KBM-7 (cell line): ENCODE measurements around the gene DIMT1.

Experiments used
- DNase-seq: peaks from one replicate; pipeline ENCODE4 v3.0.0-alpha.2; 2015
- in situ Hi-C: fragments of 300-500 bp; cut with MboI; formaldehyde crosslinking; loops from 2 replicates; pipeline ENCODE4 v1.14.3; 2020; ENCODE audit warnings: low sequenced_read_pairs, low pct_unique_long_range_greater_than_20kb, mixed read lengths

The DIMT1 gene

DNA sequence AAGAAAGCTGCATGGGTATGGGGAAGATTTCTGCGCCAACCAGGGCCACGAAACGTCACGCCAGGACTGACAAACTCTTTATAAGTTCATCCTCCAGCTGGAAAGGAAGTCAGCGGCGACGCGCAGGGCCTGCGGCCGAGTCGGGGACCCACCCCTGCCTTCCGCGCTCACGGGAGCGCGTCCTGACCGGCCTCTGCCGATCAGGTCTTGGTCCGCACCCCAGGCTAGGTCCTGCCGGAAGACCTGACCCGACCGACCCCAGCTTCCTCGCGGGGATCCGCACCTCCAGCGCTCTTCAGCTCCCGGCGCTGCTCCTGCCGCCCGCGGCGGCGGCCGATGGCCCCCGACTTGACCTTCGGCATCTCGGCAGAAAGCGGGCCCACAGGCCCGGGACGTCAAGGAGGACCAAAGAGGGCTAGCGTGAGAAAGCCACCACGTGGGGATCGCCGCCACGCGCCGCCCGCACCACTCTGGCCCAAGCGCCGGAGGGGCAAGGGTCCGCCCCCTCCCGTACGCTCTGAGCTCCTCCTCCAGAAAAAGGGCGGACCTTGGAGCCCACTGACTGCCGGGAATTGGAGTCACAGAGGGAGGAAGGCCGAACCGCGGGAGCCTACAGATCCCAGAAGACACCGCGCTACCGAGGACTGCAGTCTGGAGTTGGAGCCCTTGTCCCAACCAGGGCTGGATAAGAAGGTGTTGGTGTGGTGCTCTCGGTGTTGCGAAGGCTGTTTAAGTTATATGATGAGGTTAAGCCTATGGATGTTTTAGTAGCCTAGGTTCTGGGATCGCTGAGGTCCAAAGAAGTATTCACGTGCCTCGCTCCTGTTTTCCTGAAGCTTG lies at the start of gene DIMT1:
Gene DIMT1, minus strand, starts transcription at position 495 of the 840 bp plus-strand sequence. Its CDS starts 133 bp downstream, at position 362.
- DNase-seq: peak; percentile 98

DNA sequence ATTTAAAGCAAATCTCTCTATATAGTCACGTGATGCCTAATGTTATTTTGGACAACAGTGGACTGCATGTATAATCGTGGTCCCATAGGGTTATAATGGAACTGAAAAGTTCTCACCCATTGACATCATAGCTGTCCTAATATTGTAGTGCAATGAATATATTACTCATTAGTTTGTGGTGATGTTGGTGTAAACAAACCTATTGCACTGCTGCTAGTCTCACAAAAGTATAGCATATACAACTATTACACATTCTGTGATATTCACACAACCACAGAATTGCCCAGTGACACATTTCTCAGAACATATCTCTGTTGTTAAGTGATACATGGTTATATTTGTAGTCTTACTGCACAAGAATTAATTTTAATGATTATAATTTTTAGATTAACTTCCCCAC lies 46.6 kb upstream of the DIMT1 start:
- in situ Hi-C loops: loop anchor here (25.0 kb wide), 2 partner anchors 287 to 637 kb away; no protein-coding TSS in a partner anchor
- no peak for DNase-seq

More for the DNA sequence above, at the start of gene DIMT1:
- in situ Hi-C loops: no loop called here

DNA sequence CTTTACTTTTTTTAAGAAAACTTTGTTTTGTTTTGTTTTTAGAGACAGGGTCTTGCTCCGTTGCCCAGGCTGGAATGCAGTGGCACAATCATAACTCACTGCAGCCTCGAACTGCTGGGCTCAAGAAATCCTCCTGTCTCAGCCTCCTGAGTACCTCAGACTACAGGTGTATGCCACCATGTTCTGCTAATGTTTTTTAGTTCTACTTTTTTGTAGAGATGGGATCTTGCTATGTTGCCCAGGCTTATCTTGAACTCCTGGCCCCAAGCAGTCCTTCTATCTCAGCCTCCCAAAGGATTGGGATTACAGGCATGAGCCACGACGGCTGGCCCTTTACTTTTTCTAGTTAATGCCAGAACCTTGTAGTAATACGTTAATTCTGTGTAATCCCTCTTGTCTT lies 44.8 kb upstream of the DIMT1 start:
- DNase-seq: no peak
- in situ Hi-C loops: no loop called here

DNA sequence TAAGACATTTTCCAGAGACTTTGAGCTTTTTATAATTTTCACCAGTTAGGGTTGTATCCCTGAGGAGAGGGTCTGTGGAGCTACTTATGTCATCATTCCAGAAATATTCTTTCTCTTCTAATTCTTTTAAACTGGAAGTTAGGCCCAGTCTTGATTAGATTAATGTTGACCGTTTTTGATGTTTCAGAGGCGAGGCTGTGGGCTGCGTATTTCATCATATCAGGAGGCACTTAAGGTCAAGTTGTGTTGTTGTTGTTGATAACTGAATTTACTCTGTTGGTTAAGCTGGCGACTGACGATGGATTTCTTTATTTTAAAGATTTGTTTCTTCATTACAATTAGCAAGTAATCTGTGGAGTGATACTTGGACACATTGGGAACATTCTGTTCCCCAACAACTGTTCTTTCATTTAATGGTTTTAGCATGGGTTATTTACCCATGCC lies 28.9 kb upstream of the DIMT1 start:
- no peak for DNase-seq
- in situ Hi-C loops: no loop called here

DNA sequence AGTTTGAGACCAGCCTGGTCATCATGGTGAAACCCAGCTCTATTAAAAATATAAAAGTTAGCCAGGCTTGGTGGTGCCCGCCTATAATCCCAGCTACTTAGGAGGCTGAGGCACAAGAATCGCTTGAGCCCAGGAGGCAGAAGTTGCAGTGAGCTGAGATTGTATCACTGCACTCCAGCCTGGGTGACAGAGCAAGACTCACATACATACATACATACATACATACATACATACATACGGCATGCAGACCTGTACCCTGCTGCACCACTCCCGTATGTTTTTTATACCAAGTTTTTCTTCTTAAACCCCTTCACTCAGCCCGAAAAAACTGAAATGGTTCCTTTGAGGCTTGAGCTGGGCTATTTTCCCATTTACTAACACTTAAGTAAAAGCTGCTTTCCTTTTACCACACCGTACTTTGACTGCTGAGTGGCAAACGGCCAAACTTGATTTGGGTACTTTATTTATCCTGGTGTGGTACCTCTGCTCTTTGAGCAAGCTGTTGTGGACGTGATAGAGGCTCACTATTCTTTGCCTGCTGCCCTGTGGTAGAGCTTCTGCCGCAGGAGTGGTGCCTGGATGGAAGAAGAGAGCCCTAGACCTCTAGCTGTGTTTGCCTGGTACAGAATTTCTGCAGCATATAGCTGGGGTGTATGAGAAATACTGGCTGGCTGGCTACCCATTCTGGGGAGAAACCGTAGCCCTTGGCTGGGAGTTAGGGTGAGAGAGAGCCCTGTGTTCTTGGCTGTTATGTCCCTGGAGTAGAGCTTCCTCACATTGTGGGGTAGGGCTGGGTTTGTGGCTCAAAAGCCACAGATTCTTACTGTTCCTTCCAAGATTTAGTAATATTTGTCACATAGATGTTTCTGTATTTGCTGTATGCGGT lies 28.3 kb upstream of the DIMT1 start:
- DNase-seq: no peak
- in situ Hi-C loops: no loop called here

DNA sequence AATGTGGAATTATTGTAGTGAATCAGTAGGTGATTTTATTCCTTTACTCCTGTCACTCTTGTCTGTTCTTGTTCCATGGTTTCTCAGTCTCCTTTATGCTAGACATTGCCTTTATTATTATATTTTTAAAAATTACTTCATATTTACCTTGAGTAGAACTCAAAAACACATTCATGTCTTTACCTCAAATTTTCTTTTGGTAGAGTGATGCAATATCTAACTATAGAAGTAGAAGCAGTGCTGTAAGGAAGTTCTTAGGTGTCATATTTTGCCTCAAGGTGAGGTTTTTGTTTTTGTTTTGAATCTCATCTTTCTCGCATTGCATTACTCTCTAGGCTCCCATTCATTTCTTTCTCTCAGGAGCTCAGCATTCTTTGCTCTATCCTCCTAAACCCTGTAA lies 21.1 kb upstream of the DIMT1 start:
- in situ Hi-C loops: no loop called here
- no peak for DNase-seq

DNA sequence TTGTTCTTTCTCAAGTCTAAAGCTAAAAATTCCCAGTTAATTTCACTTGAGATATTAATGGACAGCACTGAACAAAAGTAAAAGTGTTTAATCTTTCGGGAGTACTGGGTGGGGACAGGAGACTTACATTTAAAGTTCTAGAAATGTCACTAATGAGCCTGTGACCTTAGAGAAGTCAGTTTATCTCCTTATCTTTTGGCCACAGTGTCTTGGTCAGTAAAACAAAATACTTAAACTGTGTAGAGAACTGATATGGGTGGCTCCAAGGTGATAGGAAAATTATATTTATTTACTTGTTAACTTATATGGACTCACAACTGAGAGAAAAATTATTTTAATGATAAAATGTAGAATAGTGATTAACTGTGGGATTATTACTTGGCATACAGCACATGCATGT lies 17.7 kb upstream of the DIMT1 start:
- in situ Hi-C loops: no loop called here
- no peak for DNase-seq

DNA sequence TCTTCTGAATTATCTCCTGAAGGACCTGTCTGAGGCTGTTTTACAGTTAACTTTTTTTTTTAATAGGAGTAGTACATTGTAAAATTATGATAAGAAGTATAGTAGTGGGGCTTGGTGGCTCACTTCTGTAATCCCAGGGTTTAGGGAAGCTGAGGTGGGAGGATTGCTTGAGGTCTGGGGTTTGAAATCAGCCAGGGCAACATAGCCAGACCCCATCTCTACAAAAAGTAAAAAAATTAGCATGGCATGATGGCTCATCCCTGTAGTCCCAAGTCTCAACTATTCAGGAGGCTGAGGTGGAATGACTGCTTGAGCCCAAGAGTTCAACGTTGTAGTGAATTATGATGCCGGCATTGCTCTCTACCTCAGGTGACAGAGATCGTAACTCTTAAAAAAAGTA lies 15.9 kb upstream of the DIMT1 start:
- in situ Hi-C loops: no loop called here

DNA sequence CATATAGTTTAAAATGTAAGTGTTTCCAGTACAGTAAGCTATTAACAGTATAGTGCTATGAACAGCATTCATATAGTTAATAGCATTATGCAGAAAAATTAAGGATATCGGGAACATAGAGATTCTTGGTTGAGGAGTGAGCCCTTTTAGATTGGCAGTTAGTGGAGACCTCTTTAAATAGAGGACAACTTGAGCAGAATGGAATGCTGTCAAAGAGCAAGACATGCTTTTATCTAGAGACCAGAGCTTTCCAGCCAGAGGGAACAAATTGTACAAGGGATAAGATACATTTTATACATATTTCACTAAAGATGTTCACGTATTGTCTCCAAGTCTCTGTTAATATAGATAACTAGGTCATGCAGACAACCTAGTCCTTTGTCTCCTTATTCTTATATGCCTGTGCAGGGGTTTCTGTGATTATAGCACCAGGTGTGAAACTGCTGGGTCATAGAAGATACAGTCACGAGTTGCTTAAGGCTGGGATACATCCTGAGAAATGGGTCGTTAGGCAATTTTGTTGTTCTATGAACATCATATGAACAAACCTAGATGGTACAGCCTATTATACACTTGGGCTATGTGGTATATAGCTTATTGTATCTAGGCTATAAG lies 14.9 kb upstream of the DIMT1 start:
- in situ Hi-C loops: no loop called here
- no peak for DNase-seq

More for the DNA sequence above, 15.9 kb upstream of the DIMT1 start:
- DNase-seq: no peak

DNA sequence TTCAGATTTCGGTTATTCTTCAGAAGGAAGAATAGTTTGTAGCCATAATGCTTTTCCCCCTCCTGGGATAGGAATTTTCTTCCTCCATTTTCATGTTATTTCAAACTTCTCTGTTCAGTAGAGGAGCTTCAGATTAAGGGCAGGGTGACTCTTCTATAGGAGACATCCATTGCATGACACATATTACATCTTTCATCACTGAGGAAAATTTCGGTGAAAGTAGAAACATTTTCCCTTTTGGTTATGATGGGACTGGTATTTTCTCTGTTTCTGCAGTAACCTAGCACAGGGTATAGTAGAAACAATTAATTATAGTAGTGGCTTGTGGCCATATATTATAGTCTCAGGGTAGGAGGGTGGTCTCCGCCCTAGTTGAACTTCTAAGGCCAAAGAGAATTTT lies 10.0 kb upstream of the DIMT1 start:
- in situ Hi-C loops: no loop called here
- no peak for DNase-seq

DNA sequence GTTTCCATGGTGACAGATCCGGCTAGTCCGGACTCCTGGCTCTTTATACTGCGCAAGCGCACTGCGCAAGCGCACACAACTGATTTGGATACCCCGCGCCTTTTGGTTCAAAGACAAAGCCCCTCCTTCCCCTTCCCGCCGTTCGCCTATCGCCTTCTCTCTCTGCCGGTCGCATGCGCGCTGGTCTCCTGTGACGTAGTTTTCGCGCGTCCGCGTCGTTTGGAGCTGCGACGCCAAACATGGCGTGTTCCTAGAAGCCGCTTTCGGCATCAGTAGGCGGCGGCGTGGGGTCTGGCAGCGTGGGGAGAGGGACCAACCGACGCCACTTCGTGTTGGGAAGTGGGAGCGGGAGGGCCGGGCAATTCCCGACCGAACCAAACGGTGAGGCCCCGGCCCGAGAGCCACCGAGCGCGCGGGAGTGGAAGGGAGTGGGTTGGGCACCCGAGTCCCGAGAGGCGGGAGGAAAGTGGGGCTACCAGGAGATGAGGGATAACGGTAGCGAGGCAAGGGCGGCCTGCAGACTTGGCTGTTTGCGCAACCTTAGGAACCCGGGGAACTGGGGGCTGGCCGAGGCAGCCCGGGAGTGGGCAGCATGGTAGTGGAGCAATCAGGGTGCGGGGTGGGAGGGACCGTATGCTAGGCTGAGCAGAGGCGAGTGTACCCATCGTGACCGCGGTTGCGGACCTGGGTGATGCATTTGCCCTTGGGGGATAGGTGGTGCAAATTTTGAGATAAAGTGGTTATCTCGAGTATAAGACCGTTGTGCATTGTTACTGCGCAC lies 9.0 kb upstream of the DIMT1 start, which contains the start of gene IPO11:
Gene IPO11, plus strand, starts transcription at position 215 of the 781 bp plus-strand sequence. CDS start 24,517 bp downstream, outside the sequence.
- peak; percentile 98 for DNase-seq
- in situ Hi-C loops: no loop called here

DNA sequence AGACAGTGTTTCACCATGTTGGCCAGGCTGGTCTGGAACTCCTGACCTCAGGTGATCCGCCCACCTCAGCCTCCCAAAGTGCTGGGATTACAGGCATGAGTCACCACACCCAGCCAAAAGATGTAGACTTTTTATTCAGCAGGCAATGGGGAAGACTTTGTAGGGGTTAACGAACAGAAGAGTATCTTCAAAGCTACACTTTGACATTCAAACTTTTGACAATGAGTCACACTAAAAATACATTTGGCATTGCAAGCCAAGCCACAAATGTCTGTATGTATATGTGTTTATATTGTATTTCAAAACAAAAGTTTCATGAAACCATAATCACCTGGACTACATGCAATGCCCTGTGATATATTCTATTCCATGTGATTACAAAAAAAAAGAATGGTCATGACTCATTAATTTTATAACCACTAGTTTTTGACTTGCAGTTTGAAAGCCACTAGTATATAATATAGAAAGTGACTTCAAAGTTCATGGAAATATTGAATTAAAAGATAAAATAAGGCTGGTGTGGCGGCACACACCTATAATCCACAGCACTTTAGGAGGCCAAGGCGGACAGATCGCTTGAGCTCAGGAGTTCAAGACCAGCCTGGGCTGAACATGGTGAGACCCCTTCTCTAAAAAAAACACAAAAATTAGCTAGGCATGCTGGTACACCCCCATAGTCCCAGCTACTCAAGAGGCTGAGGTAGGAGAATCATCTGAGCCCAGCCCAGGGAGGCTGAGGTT lies 8.3 kb downstream of the DIMT1 start:
- in situ Hi-C loops: no loop called here
- no peak for DNase-seq

DNA sequence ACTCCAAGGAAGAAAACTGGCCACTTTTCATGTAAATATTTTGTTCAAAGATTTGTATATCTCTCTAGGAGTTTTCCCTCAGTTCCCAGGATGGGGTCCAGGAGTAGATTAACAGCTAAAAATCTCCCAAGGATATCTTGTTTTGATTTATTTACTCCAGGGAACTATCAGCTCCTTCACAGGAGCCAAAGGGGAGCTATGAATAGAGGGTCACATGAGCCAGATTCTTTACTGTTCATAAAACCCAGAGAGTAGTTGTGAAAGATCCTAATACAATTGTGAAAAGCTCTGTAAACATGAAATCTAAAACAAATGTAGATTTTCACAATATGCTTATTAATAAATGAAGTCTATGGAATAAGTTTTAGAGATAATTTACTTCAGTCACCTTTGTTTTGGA lies 16.9 kb downstream of the DIMT1 start:
- in situ Hi-C loops: no loop called here
- DNase-seq: no peak

DNA sequence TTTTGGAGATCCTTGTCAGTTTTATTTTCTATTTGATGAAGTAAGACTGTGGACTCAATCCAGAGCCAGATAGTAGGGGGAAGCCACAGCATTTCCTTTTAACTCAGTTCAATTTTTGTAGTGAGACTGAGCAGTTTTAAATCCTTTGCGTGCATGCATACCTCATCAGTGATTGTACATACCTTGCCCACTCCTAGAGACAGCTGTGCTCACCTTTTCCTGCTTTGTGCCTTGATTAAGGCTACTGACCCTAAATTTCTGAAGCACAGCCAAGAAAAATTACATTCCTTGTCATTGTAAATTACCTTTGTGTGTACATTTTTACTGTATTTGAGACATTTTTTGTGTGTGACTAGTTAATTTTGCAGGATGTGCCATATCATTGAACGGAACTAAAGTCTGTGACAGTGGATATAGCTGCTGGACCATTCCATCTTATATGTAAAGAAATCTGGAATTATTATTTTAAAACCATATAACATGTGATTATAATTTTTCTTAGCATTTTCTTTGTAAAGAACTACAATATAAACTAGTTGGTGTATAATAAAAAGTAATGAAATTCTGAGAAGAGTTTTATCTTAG lies 17.8 kb downstream of the DIMT1 start:
- DNase-seq: no peak
- in situ Hi-C loops: no loop called here

DNA sequence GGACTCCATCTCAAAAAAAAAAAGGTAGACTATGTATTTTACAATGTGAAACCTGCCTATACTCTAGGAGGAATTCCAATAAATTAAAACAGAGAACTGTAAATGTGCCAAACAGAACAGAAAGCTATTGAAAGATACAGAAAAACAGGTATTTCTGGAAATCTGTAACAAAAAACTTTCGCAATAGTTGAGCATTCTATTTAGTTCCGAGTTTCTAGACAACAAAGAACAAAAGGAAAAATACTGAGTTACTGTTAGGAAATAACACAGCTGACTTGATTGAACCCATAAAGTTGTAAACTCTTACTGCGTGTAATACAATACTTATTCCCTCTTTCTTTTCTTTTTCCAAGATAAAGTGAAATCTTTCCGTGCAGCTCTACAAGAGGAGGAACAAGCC lies 18.6 kb downstream of the DIMT1 start:
- DNase-seq: no peak
- in situ Hi-C loops: no loop called here

DNA sequence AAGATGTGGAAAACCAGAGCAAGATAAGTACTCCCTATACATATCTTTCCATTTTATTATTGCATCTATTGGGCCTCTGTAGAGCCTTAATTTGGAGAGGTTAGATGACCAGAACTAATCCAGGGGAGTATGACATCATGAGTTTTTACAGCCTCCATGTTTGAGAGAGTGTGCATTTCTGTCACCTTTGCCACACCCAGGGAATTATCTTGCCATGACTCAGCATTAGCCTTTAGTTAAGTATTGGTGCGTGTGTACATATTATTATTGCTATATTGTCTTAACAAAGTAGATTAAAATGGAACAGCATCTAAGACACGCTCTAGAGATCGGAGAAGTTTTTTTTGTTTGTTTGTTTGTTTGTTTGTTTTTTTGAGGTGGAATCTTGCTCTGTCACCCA lies 27.6 kb downstream of the DIMT1 start:
- in situ Hi-C loops: no loop called here
- DNase-seq: no peak

DNA sequence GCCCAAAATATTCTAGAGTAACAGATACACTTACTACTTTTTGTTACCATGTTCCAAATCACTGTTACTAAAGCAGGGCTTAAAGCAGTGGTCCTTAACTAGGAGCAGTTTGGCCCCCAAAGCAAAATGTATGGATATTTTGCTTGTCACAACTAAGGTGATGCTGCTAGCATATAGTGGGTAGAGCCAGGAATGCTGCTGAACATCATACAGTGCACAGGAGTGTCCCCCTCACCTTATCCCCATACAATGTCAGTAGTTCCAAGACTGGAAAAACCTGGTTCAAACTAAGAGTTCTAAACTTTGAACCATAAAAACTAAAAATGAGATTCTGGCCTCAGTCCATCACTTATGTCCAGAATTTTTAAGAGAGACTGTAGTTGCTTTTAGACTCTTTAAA lies 28.1 kb downstream of the DIMT1 start:
- no peak for DNase-seq
- in situ Hi-C loops: no loop called here

DNA sequence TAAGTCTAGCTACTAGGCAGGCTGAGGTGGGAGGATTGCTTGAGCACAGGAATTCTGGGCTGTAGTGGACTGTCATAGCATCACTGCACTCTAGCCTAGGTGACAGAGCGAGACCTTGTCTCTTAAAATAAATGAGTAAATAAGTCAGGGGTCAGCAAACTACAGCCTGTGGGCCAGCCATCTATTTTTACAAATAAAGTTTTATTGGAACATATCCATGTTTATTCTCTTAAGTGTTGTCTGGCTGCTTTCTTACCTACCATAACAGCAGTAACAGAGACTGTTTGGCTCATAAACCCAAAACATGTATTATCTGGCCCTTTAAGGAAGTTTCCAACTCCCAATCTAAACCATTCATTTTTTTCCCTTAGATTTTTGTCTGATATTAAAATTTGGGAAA lies 29.6 kb downstream of the DIMT1 start:
- no peak for DNase-seq

More for the DNA sequence above, 29.6 kb downstream of the DIMT1 start:
- in situ Hi-C loops: no loop called here
